ENCODE results near the gene NME9. TPM values are rescaled to one million over a fixed set of nuclear protein-coding genes. Genes with fewer than 3 reads are reported as not detected.

NME9 gene
- total RNA-seq, 2 experiments from 2014 or later: 0.20 to 0.43 TPM

- Mint-ChIP-seq H3K4me1 (peaks cover 6% of the 10 kb centered on the region), H3K27ac (no peak overlapping the region), H3K27me3 (no peaks in the 10 kb centered on the region), H3K36me3 (ENCODE audit: low read depth) (peaks cover 32% of the 10 kb centered on the region), H3K9me3 (no peaks in the 10 kb centered on the region), H3K4me3 (no peak overlapping the region)
- no peak for DNase-seq
- ChIA-PET CTCF (interaction anchor here (0.7 kb wide), 1 partner anchor 132 kb away, joined by 4 read pairs; no protein-coding TSS in a partner anchor), POLR2A (no interaction called here)
Observed at GRCh38 chr3:138270245-138270644, 59.4 kb downstream of the NME9 start.

GRCh38 chr3:138267083-138267482, 62.6 kb downstream of the NME9 start:
- H3K36me3 Mint-ChIP-seq (ENCODE audit: low read depth): peaks cover 13% of the 10 kb centered on the region
- H3K4me1 Mint-ChIP-seq: peaks cover 6% of the 10 kb centered on the region
- ChIA-PET CTCF (no interaction called here), POLR2A (no interaction called here)
- H3K4me3 Mint-ChIP-seq: no peak overlapping the region
- DNase-seq: no peak
- H3K27me3 Mint-ChIP-seq: no peaks in the 10 kb centered on the region
- no peak overlapping the region for H3K27ac Mint-ChIP-seq
- no peaks in the 10 kb centered on the region for H3K9me3 Mint-ChIP-seq

GRCh38 chr3:138265745-138266144, 63.9 kb downstream of the NME9 start:
- ChIA-PET POLR2A (no interaction called here), CTCF (no interaction called here)
- H3K9me3 Mint-ChIP-seq: no peaks in the 10 kb centered on the region
- H3K27ac Mint-ChIP-seq: no peak overlapping the region
- no peaks in the 10 kb centered on the region for H3K27me3 Mint-ChIP-seq
- DNase-seq: no peak
- H3K36me3 Mint-ChIP-seq (ENCODE audit: low read depth): peaks cover 3% of the 10 kb centered on the region
- peaks cover 2% of the 10 kb centered on the region for H3K4me1 Mint-ChIP-seq
- H3K4me3 Mint-ChIP-seq: no peak overlapping the region

GRCh38 chr3:138263104-138263503, 66.5 kb downstream of the NME9 start:
- no peaks in the 10 kb centered on the region for H3K4me1 Mint-ChIP-seq
- H3K4me3 Mint-ChIP-seq: no peak overlapping the region
- H3K27me3 Mint-ChIP-seq: no peaks in the 10 kb centered on the region
- CTCF ChIA-PET: no interaction called here
- DNase-seq: no peak
- POLR2A ChIA-PET: no interaction called here
- H3K9me3 Mint-ChIP-seq: no peaks in the 10 kb centered on the region
- H3K36me3 Mint-ChIP-seq (ENCODE audit: low read depth): peaks cover 3% of the 10 kb centered on the region
- H3K27ac Mint-ChIP-seq: no peak overlapping the region

- ChIA-PET POLR2A (no interaction called here), CTCF (no interaction called here)
- Mint-ChIP-seq H3K9me3 (no peaks in the 10 kb centered on the region), H3K27me3 (no peaks in the 10 kb centered on the region), H3K36me3 (ENCODE audit: low read depth) (peaks cover 3% of the 10 kb centered on the region), H3K27ac (no peak overlapping the region), H3K4me3 (no peak overlapping the region), H3K4me1 (peaks cover 2% of the 10 kb centered on the region)
- no peak for DNase-seq
Observed at GRCh38 chr3:138260611-138261010, 69.0 kb downstream of the NME9 start.

- ChIA-PET CTCF (no interaction called here), POLR2A (no interaction called here)
- Mint-ChIP-seq H3K36me3 (ENCODE audit: low read depth) (peaks cover 3% of the 10 kb centered on the region), H3K4me3 (no peak overlapping the region), H3K27me3 (no peaks in the 10 kb centered on the region), H3K27ac (no peak overlapping the region), H3K9me3 (no peaks in the 10 kb centered on the region), H3K4me1 (peaks cover 2% of the 10 kb centered on the region)
- DNase-seq: no peak
Observed at GRCh38 chr3:138259126-138259525, 70.5 kb downstream of the NME9 start.

- DNase-seq: no peak
- Mint-ChIP-seq H3K4me1 (peaks cover 2% of the 10 kb centered on the region), H3K27me3 (no peaks in the 10 kb centered on the region), H3K4me3 (no peak overlapping the region), H3K27ac (no peak overlapping the region), H3K36me3 (ENCODE audit: low read depth) (peaks cover 3% of the 10 kb centered on the region), H3K9me3 (no peaks in the 10 kb centered on the region)
- CTCF ChIA-PET: no interaction called here
- POLR2A ChIA-PET: no interaction called here
Observed at GRCh38 chr3:138257986-138258385, 71.7 kb downstream of the NME9 start.

- ChIA-PET CTCF (no interaction called here), POLR2A (no interaction called here)
- H3K36me3 Mint-ChIP-seq (ENCODE audit: low read depth): peaks cover 7% of the 10 kb centered on the region
- no peak for DNase-seq
- no peaks in the 10 kb centered on the region for H3K27me3 Mint-ChIP-seq
- no peaks in the 10 kb centered on the region for H3K9me3 Mint-ChIP-seq
- no peak overlapping the region for H3K4me3 Mint-ChIP-seq
- no peak overlapping the region for H3K27ac Mint-ChIP-seq
- peaks cover 2% of the 10 kb centered on the region for H3K4me1 Mint-ChIP-seq
Observed at GRCh38 chr3:138256022-138256421, 73.6 kb downstream of the NME9 start.

GRCh38 chr3:138254216-138254615, 75.4 kb downstream of the NME9 start:
- H3K27me3 Mint-ChIP-seq: no peaks in the 10 kb centered on the region
- CTCF ChIA-PET: no interaction called here
- no peaks in the 10 kb centered on the region for H3K9me3 Mint-ChIP-seq
- no peak for DNase-seq
- no peak overlapping the region for H3K27ac Mint-ChIP-seq
- peaks cover 2% of the 10 kb centered on the region for H3K4me1 Mint-ChIP-seq
- H3K4me3 Mint-ChIP-seq: no peak overlapping the region
- peaks cover 13% of the 10 kb centered on the region for H3K36me3 Mint-ChIP-seq (ENCODE audit: low read depth)
- POLR2A ChIA-PET: no interaction called here

- H3K4me1 Mint-ChIP-seq: peaks cover 2% of the 10 kb centered on the region
- H3K27me3 Mint-ChIP-seq: no peaks in the 10 kb centered on the region
- CTCF ChIA-PET: no interaction called here
- POLR2A ChIA-PET: no interaction called here
- no peak overlapping the region for H3K4me3 Mint-ChIP-seq
- DNase-seq: no peak
- no peaks in the 10 kb centered on the region for H3K9me3 Mint-ChIP-seq
- no peak overlapping the region for H3K27ac Mint-ChIP-seq
- peaks cover 18% of the 10 kb centered on the region for H3K36me3 Mint-ChIP-seq (ENCODE audit: low read depth)
Observed at GRCh38 chr3:138253609-138254008, 76.0 kb downstream of the NME9 start.

Other genes starting within 250 kb of the NME9 start
- gene DZIP1L, start 214.2 kb downstream of the NME9 start, total RNA-seq: under 1 TPM in 1 of 2 experiments, not detected in 1; 0.05 TPM
- gene A4GNT, start 197.5 kb downstream of the NME9 start, total RNA-seq: not detected
- 10 to 100 TPM; 19.4 to 20.0 TPM for gene DBR1, start 154.9 kb downstream of the NME9 start, total RNA-seq
- 10 to 100 TPM; 44.0 to 50.1 TPM for gene ARMC8, start 142.6 kb downstream of the NME9 start, total RNA-seq
- gene MRAS, start 18.7 kb upstream of the NME9 start, total RNA-seq: not detected
- gene ESYT3, start 104.8 kb upstream of the NME9 start, total RNA-seq: under 1 TPM; 0.43 to 0.50 TPM